Measurements from ENCODE around the gene TOLLIP.
A peak's percentile ranks its signal among the peaks of the same experiment; 100 is the strongest.
"Not testable (repeated sequence)": the region's sequence is repeated elsewhere in the genome, so short reads cannot be mapped to it uniquely, and the experiment has no call there.

TOLLIP gene

DNA sequence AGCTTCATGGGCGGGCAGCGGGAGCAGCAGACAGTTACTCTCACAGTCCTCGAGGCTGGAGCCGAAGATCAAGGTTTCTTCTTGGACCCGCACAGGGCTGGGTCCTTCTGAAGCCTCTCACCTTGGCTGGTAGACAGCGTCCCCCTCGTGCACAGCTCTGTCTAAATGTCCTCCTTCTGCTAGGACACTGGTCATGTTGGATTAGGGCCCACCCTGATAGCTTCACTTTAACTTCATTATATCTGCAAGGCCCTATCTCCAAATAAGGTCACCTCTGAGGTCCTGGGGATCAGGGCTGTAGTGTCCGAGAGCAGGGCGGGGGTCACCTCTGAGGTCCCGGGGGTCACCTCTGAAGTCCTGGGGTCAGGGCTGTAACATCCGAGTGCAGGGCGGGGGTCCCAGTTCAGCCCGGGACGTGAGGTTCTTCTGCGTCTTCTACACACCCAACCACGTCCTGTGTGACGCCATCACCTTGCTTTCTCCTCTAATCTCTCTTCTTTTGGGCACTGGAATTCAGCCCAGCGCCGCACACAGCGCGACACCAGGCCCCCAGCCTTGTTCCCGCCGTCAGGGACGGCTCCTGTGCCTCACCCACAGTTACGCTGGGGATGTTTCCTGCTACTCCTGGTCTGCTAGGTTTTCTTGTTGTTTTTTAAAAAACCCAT, 34.1 kb upstream of the TOLLIP start:
- no peak for DNase-seq

DNA sequence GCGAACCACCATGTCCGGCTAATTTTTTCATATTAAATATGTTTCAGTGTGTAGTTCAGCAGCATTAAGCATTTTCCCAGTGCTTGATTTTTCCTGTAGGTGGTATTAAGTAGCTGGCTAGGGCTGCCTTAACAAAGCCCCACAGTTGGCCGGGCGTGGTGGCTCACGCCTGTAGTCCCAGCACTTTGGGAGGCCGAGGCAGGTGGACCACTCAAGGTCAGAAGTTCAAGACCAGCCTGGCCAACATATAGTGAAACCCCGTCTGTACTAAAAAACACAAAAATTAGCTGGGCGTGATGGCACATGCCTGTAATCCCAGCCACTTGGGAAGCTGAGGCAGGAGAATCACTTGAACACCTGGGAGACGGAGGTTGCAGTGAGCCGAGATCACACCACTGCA, 33.5 kb upstream of the TOLLIP start:
- no peak for DNase-seq

DNA sequence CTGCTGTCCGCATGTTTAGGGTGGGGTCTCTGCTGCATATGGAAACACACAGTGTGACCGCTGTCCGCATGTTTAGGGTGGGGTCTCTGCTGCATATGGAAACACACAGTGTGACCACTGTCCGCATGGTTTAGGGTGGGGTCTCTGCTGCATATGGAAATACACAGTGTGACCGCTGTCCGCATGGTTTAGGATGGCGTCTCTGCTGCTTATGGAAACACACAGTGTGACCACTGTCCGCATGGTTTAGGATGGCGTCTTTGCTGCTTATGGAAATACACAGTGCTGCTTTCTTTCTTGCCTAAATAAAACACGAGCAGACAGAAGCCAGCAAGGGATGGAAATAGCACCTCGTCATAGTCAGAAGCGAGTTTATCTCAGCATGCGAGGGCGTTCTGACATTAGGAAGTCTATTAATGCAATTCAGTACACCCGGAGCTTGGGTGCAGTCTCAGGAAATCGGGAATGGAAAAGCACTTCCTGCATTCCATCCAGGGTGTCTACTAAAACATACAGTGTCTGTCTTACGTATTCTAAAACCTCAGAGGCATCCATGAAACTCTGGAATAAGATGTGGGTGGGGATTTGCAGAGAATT, 32.6 kb upstream of the TOLLIP start:
- no peak for DNase-seq

- not testable (repeated sequence) for DNase-seq
Measured at GRCh38 chr11:1341226-1341625, 31.8 kb upstream of the TOLLIP start.

GRCh38 chr11:1340111-1340510, 30.7 kb upstream of the TOLLIP start:
- no peak for DNase-seq

GRCh38 chr11:1339066-1339675, 29.7 kb upstream of the TOLLIP start:
- no peak for DNase-seq

DNA sequence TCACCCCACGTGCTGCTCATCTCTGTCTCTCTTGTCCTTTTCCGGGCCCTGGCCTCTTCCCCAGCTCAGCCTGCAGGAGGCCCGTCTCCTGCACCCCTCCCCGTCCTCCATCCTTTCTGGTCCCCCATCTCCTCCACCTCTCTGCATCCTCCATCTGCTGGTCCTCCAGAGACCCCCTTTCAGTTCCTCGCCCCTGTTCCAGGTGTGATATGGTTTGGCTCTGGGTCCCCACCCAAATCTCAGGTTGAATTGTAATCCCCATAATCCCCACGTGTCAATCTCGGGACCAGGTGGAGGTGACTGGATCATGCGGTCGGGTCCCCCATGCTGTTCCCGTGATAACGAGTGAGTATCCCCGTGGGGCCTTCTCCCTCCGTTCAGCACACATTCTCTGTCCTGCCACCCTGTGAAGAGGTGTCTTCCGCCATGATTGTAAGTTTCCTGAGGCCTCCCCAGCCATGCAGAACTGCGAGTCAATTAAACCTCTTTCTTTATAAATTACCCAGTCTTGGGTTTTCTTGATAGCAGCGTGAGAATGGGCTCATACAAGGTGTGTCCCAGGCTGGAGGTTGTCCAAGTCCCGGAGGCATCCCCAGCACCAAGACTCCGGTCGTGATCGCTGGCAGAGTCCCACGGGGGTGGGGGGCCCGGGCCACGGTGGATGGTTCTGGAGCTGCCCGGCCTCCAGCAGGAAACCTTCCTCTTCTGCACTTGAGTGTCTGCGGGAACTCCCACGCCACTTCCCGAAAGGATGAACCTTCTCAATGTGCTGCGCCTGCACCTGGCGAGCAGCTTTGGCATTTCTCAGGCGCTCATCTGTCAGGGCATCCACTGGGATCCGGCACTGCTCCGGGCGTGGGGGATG, 29.0 kb upstream of the TOLLIP start:
- no peak for DNase-seq

- no peak for DNase-seq
Measured at GRCh38 chr11:1337647-1338007, 28.2 kb upstream of the TOLLIP start.

- DNase-seq, result peak; percentile 42
Measured at GRCh38 chr11:1336836-1337646, 27.6 kb upstream of the TOLLIP start.

DNA sequence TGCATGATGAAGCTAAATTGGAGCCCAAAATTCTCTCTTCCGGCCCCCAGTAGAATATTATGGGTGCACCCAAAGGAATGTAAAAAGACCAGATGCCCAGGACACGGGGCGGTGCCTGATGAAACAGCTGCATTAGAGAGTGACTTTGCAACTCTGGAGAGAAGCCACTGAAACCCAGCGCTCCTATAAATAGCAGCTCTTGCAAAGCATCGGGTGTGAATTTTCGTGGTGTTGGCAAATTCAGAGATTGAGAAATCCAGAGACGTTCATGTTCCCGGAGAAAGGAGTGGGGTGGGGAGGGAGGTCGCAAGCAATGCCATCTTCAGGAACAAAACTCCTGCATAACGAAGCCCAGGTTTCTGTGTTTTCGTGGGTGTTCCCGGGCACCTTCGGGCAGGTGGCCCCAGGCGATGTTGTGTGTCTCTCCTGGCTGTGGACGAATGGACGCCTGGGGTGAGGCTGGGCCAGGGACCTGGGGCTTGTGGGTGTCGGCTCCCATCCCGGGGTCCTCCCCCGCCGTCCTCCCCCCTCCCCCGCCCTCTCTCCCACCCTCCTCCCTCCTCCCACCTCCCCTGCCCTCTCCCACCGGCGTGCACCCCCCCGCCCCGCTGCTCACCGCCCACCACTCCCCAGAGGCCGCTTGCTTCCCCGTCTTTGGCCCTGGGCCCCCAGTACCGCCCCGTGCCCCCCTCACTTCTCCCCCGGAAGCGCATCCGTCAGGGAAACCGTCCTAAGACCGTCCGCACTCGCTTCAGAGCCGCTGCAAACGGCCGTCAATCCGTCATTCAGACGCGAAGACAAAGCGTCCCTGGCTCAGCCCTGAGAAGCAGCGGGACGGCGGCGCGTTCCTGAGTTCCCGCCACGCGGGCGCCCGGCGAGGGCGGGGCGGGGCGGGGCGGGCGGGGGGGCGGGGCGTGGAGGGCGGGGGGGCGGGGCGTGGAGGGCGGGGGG, 26.7 kb upstream of the TOLLIP start:
- peak; percentile 52 for DNase-seq

- no peak for DNase-seq
Measured at GRCh38 chr11:1335264-1335810, 25.9 kb upstream of the TOLLIP start.

DNA sequence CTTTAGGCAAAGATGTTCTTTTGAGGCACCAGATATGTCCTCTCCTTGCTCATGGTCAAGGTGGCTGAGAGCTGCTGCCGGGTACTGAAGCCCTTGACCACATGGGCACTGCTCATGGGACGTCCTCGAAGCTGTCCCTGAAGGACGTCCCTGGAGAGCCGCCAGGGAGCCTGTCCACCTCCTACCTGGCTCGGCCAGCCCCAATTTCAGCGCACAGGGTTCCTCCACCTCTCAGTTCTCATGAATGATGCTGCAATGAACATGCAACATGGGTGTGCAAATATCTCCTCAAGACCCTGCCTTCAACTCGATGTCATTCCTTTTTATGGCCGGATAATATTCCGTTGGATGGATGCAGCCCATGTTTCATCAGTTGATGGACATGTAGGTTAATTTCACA, 24.4 kb upstream of the TOLLIP start:
- DNase-seq, result no peak

DNA sequence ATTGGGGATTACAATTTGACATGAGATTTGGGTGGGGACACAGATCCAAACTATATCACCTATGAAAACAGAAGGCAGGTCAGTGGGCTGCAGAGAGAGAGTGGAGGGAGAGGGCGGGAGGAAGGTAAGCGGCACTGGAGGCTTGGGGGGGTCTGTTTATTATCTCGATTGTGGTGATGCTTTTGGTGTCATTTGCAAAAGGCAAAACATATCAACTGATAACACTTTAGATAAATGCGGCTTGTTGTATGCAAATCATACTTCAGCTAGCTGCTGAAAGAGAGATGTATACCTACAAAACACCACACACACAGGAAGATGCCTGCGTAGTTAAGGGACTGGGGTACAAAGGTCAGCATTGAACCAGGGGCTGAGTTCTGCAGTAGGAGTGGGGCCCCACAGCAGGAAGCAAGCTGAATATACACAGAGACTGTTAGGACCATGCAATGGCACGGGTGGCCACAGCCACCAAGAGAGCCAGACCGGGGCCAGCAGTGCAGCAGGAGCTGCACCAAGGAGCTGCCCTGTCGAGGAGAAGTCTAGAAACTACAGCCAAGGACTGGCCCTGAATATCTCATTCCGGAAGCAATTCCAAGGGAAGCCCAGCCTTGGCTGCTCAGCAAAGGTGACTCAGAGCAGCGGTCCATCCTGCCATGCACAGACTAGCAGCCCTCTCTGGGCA, 23.8 kb upstream of the TOLLIP start:
- DNase-seq, result no peak

DNA sequence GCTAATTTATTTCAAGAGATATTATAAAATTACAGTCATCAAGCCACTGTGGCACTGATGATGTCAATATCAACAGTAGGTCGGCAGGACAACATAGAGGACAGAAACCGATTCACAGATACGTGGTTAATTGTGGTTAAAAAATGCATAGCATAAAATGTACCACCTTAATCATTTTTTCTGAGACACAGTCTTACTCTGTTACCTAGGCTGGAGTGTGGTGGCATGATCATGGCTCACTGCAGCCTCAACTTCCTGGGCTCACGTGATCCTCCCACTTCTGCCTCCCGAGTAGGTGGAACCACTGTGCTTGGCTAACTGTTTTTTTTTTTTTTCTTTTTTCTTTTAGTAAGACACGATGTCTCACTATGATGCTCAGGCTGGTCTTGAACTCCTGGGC, 21.0 kb upstream of the TOLLIP start:
- no peak for DNase-seq

DNA sequence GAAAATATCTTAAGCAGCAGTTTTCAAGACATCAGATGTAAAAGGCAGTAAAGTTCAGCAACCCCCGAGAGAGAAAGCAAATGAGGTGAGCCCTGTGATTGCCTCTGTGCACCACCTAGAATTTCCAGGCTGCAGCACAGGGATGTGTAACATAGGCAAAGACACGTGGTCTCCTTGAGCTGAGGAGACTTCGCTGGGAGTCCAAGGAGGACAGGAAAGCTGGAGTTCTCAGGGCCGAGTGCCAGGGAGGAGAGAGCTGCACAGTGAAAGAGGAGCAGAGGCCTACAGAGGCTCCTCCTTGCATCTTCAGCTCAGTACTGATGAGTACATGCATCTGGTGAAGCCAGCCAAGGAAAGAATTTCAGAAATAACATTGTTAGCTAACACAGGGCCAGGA, 17.6 kb upstream of the TOLLIP start:
- DNase-seq, result no peak

- DNase-seq, result no peak
Measured at GRCh38 chr11:1326435-1327063, 17.1 kb upstream of the TOLLIP start.

- DNase-seq, result no peak
Measured at GRCh38 chr11:1323774-1324173, 14.3 kb upstream of the TOLLIP start.

DNA sequence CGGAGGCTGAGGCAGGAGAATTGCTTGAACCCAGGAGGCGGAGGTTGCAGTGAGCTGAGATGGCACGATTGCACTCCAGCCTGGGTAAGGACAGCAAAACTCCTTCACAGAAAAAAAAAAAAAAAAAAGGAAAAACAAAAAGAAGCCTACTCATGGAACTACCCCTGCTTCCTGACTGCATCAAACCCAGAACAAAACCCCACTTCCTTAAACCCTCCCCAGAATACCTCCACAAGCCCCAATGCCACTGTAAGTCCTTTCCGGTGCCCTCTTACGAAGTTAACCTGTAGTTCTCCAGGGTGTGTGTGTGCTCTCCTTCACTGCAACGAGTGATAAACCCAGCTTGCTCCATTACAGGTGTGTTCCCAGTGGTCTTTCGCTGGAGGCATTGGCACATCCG, 8.6 kb upstream of the TOLLIP start:
- DNase-seq, result no peak

GRCh38 chr11:1317432-1317831, 8.0 kb upstream of the TOLLIP start:
- DNase-seq, result no peak

GRCh38 chr11:1310772-1311468, 1.5 kb upstream of the TOLLIP start:
- DNase-seq, result peak; percentile 25

Measured in stimulated activated CD4-positive, alpha-beta T cell treated with anti-CD3 and anti-CD28 coated beads, Interleukin-12 subunit alpha, Interleukin-12 subunit beta, amount 100 ng/mL, for 4 hours (primary cell).